NK-92 (cell line): Measurements from ENCODE around the gene KLHDC9.
"Not testable (repeated sequence)": the region's sequence is repeated elsewhere in the genome, so short reads cannot be mapped to it uniquely, and the experiment has no call there.

Source experiments
- DNase-seq: peaks from one replicate; lab custom pipeline; 2025; ENCODE audit not compliant: unreplicated experiment; lab: John Stamatoyannopoulos, UW

KLHDC9 gene

DNA sequence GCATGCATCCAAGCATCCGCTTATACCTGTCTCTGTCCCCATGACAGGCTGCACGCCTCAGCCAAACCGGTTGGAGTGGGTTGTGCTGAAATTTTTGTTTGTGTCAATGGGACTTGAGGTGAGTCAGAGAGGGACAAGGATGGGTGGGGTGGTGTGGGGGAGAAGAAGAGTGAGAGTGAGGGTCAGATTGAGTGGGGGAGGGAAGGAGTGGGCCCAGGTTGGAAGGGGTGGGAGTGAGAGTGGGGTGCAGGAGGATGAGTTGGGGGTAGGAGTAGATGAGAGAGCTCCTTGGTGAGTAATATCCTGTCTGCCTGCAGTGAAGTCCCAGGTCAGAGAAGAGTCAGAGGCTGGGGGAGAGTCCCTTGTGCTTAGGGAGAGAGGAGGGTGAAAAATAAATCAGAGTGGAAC lies 5.5 kb upstream of the KLHDC9 start:
- DNase-seq, result no peak

DNA sequence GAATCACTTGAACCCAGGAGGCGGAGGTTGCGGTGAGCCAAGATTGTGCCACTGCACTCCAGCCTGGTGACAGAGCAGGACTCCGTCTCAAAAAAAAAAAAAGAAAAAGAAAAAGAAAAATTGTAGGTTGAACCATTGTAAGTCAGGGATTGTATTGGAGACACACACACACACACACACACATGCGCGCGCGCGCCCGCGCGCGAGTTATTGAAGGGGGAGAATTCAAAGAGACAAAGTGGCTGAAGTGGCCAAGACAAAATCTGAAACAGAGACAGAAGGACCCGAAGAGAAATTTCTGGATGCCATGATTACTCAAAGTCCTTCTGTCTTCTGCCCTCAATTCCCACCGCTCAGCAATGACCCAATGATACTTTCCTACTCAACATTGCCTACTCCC lies 3.7 kb upstream of the KLHDC9 start:
- DNase-seq, result no peak

DNA sequence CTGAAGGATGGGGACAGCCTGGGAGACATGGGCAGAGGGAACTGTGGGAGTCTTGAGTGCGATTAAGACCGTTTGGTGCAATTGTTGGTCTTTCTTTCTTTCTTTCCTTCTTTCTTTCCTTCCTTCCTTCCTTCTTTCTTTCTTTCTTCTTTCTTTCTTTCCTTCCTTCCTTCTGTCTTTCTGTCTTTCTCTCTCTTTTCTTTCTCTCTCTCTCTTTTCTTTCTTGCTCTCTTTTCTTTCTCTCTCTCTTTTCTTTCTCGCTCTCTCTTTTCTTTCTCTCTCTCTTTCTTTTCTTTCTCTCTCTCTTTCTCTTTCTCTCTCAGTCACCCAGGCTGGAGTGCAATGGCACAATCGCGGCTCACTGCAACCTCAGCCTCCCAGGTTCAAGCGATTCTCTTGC lies 2.9 kb upstream of the KLHDC9 start:
- no peak for DNase-seq

DNA sequence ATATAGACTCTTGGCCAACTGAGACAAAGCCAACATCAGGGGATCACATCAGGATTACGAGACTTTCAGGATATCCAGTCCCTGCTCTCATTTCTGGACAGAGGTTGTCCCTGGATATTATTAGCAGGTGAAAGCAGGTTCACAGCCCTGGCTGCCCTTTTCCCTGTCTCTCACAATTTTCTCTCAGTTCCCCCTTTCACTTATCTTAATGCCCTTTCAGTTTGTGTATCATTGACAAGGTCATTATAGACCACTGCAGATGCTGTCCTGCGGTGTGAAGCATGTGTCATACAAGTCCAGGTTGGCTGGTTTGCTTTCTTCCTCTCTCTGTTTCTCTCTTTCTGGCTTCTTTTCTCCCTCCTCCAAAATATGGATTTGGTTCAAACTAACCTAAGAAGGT lies 2.1 kb upstream of the KLHDC9 start:
- no peak for DNase-seq

DNA sequence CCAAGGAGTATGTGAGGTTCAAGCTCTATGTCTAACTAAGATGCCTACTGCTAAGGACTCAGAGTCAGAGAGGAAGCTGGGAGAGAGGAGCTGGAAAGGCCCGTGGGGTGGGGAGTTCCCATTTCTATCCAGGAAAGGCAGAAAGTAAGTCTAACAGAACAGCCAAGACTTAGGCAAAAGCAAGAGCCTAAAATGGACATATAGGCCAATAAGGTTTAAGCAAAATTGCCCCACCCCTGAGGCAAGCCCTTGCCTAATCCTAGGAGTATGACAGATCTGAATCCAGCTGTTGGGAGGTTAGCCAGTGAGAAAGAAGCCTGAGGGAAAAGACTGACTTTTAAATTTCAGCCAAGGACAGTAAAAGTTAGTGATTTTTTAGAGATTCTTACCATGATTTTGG lies 1.6 kb upstream of the KLHDC9 start:
- no peak for DNase-seq

DNA sequence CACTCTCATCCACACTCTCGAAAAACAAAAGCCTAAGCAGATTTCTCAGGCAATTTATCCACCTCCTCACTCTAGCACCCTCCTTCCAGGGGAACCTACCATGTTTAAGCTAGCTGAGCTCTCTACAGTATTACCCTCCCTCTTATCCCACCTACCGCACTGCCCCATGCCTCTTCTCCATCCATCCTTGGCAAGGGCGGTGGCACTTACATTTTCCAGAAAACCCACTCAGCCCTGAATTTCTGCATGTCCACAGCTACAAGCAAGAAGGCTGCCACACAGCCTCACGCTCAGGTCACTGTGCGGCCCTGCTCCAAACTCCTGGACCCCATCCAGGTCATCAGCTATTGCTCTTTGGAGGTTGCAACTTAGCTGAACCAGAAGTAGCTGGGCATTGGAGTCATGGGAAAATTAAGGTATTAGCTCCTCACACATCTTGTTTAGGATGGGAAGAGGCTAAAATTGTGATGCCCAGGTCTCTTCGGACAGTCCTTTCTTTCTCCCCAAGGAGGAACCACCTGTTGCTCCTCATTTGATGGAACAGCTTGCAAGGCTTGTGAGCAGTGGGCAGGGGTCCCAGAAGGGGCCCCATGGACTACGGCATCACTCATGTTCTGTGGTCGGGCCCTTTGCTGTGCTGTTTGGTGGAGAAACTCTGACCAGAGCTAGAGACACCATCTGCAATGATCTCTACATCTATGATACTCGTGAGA lies 1.1 kb downstream of the KLHDC9 start:
- no peak for DNase-seq

DNA sequence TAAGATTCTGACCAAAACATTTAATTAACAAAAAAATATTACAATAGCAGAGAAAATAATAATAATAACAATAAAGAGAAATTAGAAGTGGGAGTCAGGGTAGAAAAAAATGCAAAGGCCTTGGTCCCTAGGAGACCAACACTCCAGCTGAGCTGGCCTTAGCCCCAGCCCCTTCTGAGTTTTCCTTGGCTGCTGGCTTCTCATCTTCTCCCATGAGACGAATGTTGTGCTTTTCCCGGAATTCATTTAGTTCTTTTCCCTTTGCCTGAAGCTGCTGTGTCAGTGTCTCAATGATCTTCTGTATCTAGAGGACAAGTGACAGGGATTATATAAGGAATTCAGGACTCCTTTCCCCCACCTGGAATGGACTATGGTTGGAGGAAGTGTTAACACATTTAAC lies 2.4 kb downstream of the KLHDC9 start:
- DNase-seq, result no peak

DNA sequence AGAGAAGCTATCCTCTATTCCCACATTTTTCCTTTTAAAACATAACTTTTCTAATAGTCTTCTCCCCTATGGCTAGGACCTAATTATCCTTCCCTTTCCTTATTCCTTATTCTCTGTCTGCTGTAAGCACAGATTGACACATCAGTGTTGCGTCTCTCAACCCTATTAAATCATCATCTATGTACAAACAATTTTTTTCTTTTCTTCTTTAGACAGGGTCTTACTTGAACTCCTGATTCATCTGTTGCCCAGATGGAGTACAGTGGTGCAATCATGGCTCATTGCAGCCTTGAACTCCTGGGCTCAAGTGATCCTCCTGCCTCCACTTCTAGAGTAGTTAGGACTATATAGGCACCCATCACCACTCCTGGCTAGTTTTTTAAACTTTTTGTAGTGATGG lies 8.3 kb downstream of the KLHDC9 start:
- DNase-seq, result no peak

DNA sequence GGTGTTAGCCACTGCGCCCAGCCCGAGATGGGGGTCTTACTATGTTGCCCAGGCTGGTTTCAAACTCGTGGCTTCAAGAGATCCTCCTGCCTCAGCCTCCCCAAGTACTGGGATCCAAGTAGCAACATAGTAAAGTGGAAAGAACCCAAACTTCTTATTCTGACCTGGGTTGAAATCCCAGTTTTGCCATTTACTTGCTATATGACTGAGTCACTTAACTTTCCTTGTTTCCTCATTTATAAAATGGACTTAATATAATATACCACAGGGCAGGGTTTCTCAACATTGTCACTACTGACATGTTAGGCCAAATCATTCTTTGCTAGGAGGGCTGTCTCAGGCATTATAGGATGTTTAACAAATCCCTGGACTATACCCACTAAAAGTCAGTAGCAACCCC lies 13.0 kb downstream of the KLHDC9 start:
- DNase-seq, result no peak

DNA sequence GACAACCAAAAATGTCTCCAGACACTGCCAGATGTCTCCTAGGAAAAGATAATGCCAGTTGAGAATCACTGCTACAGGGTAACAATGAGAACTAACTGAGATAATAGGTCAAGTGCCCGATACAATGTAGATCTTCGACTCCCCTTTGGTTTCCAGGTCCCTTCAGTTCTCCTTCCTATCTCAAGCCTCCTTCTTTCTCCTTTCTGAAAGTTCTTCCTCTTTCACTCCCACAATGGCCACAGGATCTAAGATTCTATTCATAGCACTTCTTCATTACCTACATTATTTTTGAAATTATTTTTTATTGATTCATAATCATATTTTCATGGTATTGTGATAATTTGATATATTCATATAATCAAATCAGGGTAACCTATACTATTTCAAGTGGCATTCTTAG lies 13.4 kb downstream of the KLHDC9 start:
- no peak for DNase-seq

DNA sequence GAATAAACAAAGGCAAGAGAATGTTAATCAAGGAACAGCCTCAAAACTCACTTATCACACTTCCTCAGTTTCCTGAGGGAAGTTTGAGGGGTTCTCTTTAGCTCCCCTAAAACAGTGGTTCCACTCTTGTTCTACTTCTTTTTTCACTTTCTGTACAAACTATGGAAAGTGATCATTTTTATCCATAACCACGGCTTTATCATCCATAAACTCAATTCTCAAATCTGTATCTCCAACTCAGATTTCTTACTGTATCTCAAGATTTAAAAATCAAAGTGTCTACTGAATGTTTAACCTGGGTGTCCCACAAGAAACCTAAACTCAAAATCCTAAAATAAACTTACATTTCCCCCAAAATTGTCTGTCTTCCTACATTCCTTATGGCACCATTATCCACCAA lies 15.8 kb downstream of the KLHDC9 start:
- DNase-seq, result no peak

DNA sequence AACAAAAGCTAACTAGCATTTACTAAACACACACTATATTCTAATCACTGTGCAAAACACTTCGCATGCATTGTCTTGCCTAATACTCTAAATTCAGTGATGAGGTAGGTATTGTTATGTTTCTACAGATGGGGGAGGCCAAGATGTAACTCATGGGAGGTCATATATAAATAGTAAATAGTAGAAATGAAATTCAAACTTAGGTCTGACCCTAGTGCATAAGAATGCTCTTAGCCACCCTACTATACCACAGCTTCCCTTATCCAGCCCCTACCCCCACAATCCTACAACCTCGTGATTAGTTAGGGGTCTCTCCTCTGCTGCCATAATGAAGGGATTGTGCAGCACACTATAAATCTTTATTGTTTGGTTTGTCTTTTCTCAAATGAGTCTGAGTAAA lies 16.4 kb downstream of the KLHDC9 start:
- DNase-seq, result no peak

DNA sequence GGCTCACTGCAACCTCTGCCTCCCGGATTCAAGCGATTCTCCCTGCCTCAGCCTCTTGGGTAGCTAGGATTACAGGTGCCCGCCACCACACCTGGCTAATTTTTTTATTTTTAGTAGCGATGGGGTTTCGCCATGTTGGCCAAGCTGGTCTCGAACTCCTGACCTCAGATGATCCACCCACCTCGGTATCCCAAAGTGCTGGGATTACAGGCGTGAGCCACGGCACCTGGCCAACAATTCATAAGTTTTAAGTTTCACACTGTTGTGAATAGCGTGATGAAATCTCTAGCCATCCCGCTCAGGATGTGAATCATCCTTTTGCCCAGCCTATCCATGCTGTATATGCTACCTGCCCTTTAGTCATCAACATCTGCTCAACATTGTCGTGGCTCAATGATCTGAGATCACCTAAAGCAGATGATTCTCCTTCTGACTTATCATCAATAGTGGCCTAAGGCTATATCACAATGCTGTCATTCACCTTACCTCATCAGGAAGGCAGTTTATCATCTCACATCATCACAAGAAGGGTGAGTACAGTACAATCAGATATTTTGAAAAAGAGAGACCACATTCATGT lies 17.1 kb downstream of the KLHDC9 start:
- no peak for DNase-seq

DNA sequence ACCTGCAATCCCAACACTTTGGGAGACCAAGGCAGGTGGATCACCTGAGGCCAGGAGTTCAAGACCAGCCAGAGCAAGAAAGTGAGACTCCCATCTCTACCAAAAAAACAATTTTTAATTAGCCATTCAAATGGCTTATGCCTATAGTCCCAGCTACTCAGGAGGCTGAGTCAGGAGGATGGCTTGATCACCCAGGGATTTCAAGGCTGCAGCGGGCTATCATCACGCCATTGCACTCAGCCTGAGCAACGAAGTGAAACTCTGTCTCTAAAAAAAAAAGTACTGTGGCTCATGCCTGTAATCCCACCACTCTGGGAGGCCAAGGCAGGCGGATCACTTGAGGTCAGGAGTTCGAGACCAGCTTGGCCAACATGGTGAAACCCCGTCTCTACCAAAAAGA lies 17.8 kb downstream of the KLHDC9 start:
- DNase-seq, result not testable (repeated sequence)

DNA sequence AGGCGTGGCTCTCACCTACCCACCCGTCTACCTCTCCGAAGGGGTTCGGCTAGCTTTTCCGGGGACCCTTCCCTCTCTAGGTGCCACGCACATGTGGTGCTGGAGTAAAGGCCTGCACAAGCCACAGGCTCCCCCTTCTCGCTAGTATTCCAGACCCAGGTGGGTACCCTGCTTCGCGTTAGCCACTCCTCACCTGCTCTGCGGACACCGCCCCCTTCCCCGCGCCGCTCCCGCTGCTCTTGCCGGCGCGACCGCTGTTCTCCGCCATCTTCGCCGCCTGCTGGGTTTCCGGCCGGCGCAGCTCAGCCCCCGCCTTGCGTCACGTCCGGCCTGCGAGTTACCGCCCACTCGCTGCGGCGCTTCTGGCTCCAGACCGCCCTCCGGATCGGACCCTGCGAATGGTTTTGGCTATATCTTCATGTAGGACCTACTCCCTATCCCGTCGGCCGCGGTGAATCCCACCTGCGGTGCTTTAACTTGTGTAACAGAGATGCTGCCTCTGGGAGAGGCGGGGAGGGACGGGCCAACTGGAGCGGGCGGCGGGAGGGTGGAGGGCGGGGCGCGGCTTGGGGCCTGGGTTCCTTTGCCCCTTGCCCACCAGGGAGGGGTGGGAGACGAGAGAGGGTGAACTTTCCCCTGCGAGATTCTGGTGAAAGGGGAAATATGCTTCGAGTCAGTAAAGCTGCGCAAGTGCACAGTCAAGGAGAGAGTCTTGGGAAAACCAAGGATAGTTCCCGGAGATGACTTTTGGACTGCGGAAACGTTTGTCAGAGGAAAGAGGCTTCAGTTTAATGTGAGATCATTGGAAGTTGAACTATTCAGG lies 19.8 kb downstream of the KLHDC9 start, which contains the start of the genes NIT1 and PFDN2:
NIT1 (plus strand) TSS at position 347 of the 823 bp plus-strand sequence; CDS start at position 419, 72 bp downstream.
PFDN2 (minus strand) TSS at position 279 of the 823 bp plus-strand sequence; CDS start at position 268, 11 bp downstream.
- no peak for DNase-seq

DNA sequence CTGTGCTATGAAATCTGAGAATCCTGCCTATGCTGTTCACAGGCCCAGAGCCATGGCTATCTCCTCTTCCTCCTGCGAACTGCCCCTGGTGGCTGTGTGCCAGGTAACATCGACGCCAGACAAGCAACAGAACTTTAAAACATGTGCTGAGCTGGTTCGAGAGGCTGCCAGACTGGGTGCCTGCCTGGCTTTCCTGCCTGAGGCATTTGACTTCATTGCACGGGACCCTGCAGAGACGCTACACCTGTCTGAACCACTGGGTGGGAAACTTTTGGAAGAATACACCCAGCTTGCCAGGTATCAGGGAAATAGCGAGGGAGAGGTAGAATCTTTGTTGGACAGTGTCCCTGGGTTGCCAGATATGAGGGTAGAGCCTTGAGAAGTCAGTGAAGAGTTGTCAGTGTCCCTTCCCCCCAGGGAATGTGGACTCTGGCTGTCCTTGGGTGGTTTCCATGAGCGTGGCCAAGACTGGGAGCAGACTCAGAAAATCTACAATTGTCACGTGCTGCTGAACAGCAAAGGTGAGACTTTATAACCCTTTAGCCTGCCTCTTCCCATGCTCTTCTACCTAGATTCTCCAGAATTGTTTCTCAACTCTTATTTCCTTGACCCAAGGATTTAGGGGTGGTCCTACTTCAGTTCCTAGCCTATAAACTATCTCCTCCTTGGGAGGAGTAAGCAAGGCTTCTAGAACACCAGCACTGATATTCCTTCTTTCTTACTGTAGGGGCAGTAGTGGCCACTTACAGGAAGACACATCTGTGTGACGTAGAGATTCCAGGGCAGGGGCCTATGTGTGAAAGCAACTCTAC lies 21.1 kb downstream of the KLHDC9 start:
- DNase-seq, result no peak

DNA sequence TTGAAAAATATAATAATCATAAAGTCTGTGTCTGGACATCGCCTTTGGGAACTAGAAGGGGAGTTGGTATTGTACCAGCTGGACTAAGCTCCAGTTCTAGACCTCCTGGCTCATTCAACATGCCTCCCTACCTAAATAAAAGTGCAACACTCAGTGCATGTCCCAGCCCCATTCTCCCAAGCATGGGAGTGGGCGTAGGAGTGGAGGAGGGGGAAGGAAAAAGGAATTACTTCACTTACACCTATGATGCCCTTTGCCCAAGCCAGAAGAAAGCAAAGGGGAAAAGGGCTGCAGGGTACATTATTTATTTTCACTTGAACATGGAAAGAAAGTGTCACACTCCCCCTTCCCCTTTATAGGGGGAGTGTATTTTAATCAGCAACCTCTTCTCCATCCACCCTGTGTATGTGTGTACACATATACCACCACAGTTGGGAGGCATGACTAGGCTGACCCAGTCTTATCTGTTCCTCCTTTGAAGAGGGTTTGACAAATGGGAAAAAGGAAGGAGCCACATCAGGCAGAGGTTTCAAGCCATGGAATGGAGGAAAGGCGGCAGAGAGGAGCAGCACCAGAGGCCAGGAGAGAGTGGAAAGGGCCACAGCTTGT lies 23.0 kb downstream of the KLHDC9 start:
- no peak for DNase-seq

DNA sequence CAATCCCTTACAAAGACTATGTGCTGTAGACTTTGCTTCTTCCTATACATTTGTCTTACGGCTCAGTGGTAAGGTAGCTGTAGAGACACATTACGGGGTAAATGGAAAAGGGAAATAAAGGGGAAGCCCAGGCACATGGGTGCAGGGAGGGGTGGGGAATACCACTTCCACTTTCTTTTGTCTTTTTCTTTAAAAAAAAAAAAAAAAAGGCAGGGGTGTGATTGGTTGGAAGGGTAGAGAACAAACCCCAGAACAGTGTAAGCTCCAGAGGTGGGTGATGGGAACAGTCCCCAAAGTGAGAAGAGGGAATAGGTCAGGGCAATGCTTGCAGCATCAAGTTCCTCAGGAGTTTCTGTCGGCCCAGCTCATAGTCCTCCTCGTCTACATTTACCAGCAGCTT lies 23.7 kb downstream of the KLHDC9 start:
- no peak for DNase-seq

DNA sequence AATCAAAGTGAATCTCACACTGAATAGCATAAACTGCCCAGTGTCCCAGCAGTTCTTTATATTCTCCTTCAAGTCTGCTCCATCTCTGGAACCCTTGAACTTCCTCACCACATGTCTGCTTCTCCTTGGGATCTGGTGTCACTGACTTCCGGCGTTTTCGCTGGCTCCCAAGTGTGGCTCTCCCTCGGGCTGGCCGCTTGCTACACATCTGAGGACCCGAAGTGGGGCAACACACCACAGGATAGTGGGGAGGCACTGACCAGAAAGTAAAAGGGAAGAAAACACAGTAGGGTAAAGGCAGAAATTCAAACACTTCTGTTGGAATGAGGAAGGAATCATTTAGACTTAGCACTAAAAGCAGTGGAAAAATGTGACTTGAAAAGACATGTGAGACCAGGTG lies 24.8 kb downstream of the KLHDC9 start:
- no peak for DNase-seq

DNA sequence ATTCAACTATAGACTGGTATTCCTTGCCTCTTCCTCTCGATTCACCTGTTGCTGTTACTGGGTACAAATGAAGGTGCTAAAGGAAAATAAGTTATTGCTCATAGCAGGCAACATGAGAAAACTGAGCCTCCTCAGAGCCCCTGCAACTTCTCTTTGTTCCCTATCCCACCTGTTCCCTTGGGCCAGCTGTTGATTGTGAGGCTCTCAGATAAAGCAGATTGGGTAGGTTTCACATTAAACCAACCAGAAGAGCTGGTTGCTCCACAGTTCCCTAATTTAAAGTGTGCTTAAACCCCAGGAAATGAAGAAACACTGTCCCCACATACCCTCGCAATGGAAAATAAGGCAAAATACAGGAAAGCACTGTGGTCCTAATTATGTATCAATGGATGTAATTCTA lies 29.5 kb downstream of the KLHDC9 start:
- DNase-seq, result no peak
